Epithelial cell of proximal tubule (primary cell): ENCODE data around the gene GASK1B. TPM values are rescaled to one million over a fixed set of nuclear protein-coding genes. Genes with fewer than 3 reads are reported as not detected.

Experiments used
- DNase-seq: peaks from one replicate; pipeline ENCODE4 v3.0.0-alpha.2; 2011; ENCODE audit warnings: low read depth
- H3K4me3 ChIP-seq: 2 replicates; pipeline ENCODE4 v1.5.1; 2011; ENCODE audit warnings: low read depth, mild to moderate bottlenecking, low read length
- total RNA-seq: library from RNA; depleted of rRNA; stranded (reverse); fragments of >200 nt; gene quantifications from 2 replicates; pipeline ENCODE4 v1.2.3, GENCODE V29; 2015
- TF ChIP-seq, protein P1 (sequence below): conservative IDR thresholded peaks from 2 replicates; pipeline ENCODE4 v1.5.1; 2012; ENCODE audit warnings: low read depth, mild to moderate bottlenecking, low read length

GASK1B gene
- total RNA-seq, 1 donor from 2014 or later, result 0.17 TPM

DNA sequence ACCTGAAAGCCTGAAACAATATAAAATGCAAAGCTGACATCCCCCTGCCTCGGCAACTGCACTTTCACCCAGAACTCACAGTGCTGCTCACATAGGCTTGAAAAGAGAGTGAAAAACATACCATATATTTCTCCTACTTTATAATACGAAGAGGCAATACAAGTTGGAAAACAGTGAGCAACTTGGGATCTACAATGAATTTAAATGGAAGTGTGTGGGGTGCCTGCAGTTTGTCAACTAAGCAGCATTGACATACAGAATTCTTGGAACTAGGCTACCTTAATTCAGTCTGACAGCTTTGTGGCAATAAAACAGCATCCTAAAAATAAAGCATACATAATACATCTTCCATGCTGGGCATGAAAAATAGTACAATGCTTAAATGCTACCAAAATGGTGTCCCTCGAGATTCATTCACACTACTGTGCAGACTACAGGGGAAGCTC lies 8.0 kb downstream of the GASK1B start:
- no peak overlapping the region for H3K4me3 ChIP-seq
- TF ChIP-seq, protein P1, sequence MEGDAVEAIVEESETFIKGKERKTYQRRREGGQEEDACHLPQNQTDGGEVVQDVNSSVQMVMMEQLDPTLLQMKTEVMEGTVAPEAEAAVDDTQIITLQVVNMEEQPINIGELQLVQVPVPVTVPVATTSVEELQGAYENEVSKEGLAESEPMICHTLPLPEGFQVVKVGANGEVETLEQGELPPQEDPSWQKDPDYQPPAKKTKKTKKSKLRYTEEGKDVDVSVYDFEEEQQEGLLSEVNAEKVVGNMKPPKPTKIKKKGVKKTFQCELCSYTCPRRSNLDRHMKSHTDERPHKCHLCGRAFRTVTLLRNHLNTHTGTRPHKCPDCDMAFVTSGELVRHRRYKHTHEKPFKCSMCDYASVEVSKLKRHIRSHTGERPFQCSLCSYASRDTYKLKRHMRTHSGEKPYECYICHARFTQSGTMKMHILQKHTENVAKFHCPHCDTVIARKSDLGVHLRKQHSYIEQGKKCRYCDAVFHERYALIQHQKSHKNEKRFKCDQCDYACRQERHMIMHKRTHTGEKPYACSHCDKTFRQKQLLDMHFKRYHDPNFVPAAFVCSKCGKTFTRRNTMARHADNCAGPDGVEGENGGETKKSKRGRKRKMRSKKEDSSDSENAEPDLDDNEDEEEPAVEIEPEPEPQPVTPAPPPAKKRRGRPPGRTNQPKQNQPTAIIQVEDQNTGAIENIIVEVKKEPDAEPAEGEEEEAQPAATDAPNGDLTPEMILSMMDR, result no peak

DNA sequence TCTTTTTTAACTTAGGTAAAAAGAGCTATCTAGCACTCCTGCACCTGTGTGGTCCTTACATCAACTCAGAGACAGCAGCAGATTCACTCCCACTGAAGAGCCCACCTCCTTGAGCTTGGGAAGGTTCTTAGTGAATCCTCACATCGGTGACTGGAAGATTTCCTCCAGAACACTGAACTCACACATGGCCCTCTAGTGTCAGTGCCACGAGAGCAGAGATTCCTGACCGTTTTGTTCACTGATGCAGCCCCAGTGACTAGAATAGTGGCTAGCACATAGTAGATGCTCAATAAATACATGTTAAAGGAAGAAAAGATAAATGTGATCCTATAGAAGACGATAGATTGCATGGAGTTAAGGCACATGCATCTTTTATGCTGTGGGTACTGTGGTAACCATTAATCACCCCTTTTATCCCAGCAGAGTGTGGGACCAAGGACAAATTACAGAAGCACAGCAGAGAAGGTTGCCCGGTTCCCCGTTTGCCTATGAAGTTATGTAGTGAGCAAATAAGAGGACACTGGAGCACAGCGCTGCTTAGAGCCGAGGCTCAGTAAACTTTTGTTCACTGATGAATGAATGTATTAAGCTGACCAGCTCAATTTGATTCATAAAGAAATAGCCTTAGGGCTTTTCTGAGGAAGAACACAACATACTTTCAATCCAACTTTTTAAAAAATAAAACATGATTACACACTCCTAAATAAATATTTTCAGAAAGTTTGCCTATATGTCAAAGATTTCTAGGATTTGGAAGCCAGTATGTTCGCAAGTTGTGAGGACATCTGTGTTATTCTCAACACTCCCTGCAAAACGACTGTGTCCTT lies 8.7 kb downstream of the GASK1B start:
- H3K4me3 ChIP-seq, result no peak overlapping the region
- TF ChIP-seq, protein P1, result no peak
- DNase-seq, result no peak

More for the DNA sequence above, 8.0 kb downstream of the GASK1B start:
- DNase-seq, result no peak

DNA sequence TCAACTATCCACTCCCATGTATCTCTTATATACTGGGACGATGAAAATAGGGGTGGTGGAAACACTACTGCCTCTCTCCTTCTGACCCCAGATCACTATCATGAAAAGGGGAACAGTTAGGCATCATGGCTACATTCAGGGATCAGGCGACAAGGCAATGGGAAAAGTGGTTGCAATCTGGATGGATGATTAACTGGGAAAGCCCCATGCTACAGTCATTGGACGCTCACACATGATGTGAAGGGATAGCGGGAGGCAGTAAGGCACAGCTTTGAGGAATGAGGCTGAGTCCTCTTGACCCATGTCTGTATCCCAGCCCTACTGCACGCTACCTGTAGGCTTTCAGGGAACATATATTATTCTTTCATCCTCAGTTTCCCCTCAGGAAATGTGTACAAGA lies 10.2 kb downstream of the GASK1B start:
- DNase-seq, result peak; percentile 78
- TF ChIP-seq, protein P1, result no peak
- no peak overlapping the region for H3K4me3 ChIP-seq

DNA sequence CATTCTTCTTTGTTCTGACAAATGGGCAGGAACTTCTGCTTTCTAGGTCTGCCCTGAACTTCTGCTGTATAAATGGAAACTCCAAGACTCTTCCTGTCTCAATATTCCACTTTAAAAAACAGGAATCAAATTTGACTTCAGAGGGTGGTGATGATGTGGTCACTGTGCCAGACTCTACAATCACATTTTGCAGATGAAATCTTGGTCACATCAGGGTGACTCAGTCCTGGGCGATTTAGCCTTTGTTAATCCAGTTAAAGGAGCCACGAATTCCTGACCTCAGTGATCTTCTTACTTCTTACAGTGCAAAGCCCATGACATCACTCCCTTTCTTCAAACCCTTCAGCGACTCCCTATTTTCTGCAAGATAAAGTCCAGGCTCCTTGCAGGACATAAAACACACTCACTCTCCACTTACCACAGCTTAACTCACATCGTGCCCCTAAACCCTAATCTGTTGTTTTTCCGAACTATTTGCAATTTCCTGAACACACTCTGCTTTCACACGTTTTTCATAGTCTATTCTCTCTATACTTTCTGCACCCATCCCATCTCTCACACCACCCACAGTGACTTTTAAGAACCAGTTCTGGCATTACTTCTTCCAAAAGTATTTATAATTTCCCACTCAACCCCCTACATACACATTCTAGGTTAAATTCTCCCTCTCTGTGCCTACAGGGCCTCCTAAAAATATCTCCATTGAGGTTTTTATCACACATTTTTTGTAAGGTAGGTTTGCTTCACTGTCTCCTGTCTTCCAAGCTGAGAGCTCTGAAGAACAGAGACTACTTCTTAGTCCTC lies 11.1 kb downstream of the GASK1B start:
- H3K4me3 ChIP-seq, result no peak overlapping the region
- TF ChIP-seq, protein P1, result no peak
- DNase-seq, result peak; percentile 96

DNA sequence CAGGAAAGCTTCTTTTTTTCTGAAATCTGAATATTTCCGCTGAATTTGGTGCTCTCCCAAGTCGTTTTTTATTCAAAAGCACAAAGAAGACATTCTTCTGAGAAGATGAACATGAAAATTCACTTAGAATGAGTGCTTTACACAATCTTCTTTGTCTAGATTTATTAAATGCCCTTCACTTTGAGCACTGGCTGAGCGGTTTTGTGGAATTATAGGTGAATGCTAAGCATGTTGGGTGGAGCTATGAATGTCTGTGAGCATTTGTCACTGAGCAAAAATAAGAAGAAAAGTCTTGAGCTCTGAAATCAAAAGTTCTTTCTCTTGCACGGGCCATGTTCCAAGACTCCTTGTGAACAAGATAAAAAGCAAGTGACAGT lies 13.1 kb downstream of the GASK1B start:
- peak; percentile 58 for DNase-seq
- TF ChIP-seq, protein P1, result no peak
- no peak overlapping the region for H3K4me3 ChIP-seq

DNA sequence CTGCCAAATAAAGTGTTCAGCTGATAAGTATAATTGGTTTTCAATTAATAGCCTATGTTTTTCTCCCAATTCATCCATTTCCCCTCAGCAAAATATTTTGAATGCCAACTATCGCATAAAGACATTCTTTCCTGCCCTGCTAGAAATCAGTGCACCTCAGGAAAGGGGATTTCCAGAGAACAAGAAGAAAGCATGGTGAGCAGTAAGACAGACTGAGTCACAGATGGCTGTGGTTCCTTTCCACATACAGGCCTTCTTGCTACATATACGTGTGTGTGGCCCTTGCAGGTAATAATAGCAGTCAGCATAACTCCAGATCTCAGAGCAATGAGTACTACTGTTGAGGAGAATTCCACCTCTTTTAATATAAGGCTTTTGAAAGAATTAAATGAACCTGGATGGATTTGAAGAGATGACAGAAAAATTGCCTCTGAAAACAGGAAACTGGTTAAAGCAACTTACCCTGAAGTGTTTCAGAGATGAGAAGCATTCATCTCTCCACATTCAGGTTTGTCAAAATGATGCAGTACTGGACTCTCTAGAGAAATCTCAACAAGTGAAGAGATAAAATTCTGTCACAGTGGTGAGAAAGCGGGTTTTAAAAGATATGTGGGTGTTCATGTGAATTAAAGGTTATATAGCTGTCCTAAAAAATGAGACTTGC lies 13.6 kb downstream of the GASK1B start:
- TF ChIP-seq, protein P1, result no peak
- H3K4me3 ChIP-seq, result no peak overlapping the region
- peak; percentile 88 for DNase-seq
